Osteocyte (in vitro differentiated cells): Measurements from ENCODE around the gene CCNG2. TPM values are rescaled to one million over a fixed set of nuclear protein-coding genes. Genes with fewer than 3 reads are reported as not detected.

Experiments
- DNase-seq: peaks from one replicate; pipeline ENCODE4 v3.0.0; 2021; ENCODE audit warnings: mixed read lengths; ENCODE audit not compliant: unreplicated experiment; ENCODE audit errors: extremely low spot score
- H3K27ac Mint-ChIP-seq: one replicate; pipeline ENCODE4 v1.8.0; 2021; ENCODE audit warnings: mild to moderate bottlenecking, mixed read lengths; ENCODE audit not compliant: unreplicated experiment
- H3K27me3 Mint-ChIP-seq: one replicate; pipeline ENCODE4 v1.8.0; 2021; ENCODE audit warnings: mixed read lengths; ENCODE audit not compliant: unreplicated experiment
- H3K36me3 Mint-ChIP-seq: one replicate; pipeline ENCODE4 v1.8.0; 2021; ENCODE audit warnings: mixed read lengths; ENCODE audit not compliant: unreplicated experiment
- H3K4me1 Mint-ChIP-seq: one replicate; pipeline ENCODE4 v1.8.0; 2021; ENCODE audit warnings: mixed read lengths; ENCODE audit not compliant: unreplicated experiment
- H3K4me3 Mint-ChIP-seq: one replicate; pipeline ENCODE4 v1.8.0; 2021; ENCODE audit warnings: mild to moderate bottlenecking, moderate library complexity, mixed read lengths; ENCODE audit not compliant: unreplicated experiment
- H3K9me3 Mint-ChIP-seq: one replicate; pipeline ENCODE4 v1.8.0; 2021; ENCODE audit warnings: mixed read lengths; ENCODE audit not compliant: unreplicated experiment
- total RNA-seq: library from RNA; stranded (reverse); gene quantifications from 2 replicates; pipeline ENCODE4 v1.2.1, GENCODE V29; 2021
- TF ChIP-seq, protein P1 (sequence below): fragments of 200-600 bp; sonication (generic); IDR thresholded peaks from 2 replicates; pipeline ENCODE4 v1.5.0; 2021; ENCODE audit warnings: antibody characterized with exemption, mild to moderate bottlenecking, moderate library complexity

Gene CCNG2
- total RNA-seq, 1 donor from 2014 or later = 73.3 TPM

DNA sequence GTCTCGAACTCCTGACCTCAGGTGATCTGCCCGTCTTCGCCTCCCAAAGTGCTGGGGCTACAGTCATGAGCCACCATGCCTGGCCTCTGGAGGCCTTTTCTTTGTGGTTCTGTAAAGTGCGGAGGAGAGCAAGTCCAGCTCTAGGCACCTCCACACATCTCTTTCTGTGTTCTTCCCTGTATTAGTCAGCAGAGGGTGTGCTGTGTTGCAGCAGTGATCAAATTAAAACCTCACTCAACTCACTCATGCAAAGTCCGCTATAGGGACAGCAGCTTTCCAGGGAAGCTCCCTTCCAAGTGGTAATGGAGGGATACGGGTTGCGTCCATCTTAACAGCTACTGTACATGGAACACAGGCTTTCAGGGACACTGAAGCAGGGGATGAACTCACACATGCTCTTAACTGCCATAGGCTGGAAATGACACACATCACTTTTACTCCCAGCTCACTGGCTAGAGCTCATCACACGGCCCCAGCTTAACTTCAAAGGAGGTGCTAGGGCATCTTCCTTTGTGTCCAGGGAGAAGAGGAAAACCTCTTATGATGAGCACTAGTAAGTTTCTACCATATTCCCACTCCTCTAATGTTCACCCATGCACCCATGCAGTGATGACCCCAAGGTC, 36.0 kb upstream of the CCNG2 start:
- TF ChIP-seq, protein P1, sequence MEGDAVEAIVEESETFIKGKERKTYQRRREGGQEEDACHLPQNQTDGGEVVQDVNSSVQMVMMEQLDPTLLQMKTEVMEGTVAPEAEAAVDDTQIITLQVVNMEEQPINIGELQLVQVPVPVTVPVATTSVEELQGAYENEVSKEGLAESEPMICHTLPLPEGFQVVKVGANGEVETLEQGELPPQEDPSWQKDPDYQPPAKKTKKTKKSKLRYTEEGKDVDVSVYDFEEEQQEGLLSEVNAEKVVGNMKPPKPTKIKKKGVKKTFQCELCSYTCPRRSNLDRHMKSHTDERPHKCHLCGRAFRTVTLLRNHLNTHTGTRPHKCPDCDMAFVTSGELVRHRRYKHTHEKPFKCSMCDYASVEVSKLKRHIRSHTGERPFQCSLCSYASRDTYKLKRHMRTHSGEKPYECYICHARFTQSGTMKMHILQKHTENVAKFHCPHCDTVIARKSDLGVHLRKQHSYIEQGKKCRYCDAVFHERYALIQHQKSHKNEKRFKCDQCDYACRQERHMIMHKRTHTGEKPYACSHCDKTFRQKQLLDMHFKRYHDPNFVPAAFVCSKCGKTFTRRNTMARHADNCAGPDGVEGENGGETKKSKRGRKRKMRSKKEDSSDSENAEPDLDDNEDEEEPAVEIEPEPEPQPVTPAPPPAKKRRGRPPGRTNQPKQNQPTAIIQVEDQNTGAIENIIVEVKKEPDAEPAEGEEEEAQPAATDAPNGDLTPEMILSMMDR = no peak
- peak; percentile 51 for DNase-seq
- no peaks in the 10 kb centered on the region for H3K36me3 Mint-ChIP-seq
- H3K4me3 Mint-ChIP-seq = no peak overlapping the region
- H3K27ac Mint-ChIP-seq = no peak overlapping the region
- H3K27me3 Mint-ChIP-seq = peaks cover 51% of the 10 kb centered on the region
- H3K9me3 Mint-ChIP-seq = no peaks in the 10 kb centered on the region
- no peaks in the 10 kb centered on the region for H3K4me1 Mint-ChIP-seq

DNA sequence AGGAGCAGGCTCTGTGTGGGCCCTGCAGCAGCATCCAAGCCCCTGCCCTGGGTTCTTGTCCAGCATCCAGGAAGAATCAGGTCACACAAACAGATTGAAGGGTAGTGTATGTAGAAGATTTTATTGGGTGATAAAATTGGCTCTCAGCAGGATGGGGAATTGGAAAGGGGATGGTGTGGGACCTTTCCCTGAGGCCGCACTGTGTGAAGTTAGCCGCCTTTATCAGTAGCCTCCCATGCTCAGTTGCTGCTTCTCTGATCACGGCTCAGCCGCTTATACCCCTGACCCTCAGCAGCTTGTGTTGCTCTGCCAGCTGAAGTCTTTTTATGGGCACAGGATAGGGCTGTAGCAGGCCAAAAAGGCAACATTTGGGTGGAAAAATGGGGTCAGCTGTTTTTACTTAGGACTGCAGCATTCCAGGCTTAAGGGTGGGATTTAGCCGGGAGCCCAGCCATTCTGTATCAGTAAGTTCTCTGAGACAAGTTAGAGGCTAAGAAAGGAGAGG, 35.2 kb upstream of the CCNG2 start:
- Mint-ChIP-seq H3K9me3 (no peaks in the 10 kb centered on the region), H3K27me3 (peaks cover 52% of the 10 kb centered on the region), H3K4me1 (no peaks in the 10 kb centered on the region), H3K4me3 (no peak overlapping the region), H3K27ac (no peak overlapping the region), H3K36me3 (no peaks in the 10 kb centered on the region)
- DNase-seq = peak; percentile 68
- TF ChIP-seq, protein P1 = no peak

DNA sequence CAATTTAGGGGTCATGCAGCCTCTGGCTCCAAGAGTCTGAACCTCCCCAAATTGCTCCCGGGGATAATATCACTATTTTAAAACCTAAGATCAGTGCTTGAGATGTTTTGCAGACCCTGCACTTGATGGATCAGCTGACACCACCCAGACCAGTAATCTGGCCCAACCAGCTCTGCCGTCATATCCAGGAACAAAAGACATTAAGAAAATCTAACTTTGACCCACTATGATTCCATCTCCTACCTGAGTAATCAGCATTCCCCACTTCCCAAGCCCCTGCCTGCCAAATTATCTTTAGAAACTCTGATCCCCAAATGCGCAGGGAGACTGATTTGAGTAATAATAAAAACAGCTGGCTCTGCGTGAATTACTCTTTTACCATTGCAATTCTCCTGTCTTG, 34.4 kb upstream of the CCNG2 start:
- no peak overlapping the region for H3K4me3 Mint-ChIP-seq
- H3K36me3 Mint-ChIP-seq = no peaks in the 10 kb centered on the region
- H3K9me3 Mint-ChIP-seq = no peaks in the 10 kb centered on the region
- DNase-seq = no peak
- peaks cover 51% of the 10 kb centered on the region for H3K27me3 Mint-ChIP-seq
- no peak overlapping the region for H3K27ac Mint-ChIP-seq
- H3K4me1 Mint-ChIP-seq = no peaks in the 10 kb centered on the region
- TF ChIP-seq, protein P1 = no peak

DNA sequence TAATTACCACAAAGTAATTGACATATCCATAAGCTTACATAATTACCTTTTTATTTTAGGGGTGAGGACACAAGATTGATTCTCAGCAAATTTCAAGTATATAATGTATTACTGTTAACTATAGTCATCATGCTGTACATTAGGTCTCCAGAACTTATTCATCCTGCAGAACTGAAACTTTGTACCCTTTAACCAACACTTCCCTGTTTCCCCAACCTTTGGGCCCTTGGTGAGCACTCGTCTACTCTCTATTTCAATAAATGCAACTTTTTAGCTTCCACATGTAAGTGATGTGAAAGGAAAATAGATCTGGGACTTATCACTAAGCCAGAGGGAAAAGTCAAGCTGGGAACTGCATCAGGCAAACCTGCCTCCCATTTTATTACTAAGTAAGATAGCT, 33.6 kb upstream of the CCNG2 start:
- Mint-ChIP-seq H3K36me3 (no peaks in the 10 kb centered on the region), H3K27me3 (peaks cover 52% of the 10 kb centered on the region), H3K4me1 (no peaks in the 10 kb centered on the region), H3K27ac (no peak overlapping the region), H3K9me3 (no peaks in the 10 kb centered on the region), H3K4me3 (no peak overlapping the region)
- TF ChIP-seq, protein P1 = no peak
- DNase-seq = no peak

DNA sequence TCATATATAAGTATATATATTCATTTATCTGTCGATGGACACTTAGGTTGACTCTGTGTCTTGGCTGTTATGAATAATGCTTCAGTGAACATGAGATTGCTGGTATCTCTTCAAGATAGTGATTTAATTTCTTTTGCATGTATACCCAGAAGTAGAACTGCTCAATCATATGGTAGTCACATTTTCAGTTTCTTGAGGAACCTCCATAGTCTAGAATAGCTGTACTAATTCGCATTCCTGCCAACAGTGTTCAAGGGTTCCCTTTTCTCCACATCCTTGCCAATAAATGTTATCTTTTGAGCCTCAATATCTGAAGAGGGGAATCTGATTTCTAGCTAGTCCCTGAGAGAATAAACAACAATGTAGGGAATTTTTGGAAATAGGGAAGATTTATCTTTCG, 32.4 kb upstream of the CCNG2 start:
- TF ChIP-seq, protein P1 = no peak
- Mint-ChIP-seq H3K9me3 (no peaks in the 10 kb centered on the region), H3K27ac (no peak overlapping the region), H3K36me3 (no peaks in the 10 kb centered on the region), H3K27me3 (peaks cover 52% of the 10 kb centered on the region), H3K4me1 (no peaks in the 10 kb centered on the region), H3K4me3 (no peak overlapping the region)
- DNase-seq = no peak
